OCI-LY7 (cell line): ENCODE data around the gene LEUTX.

Experiments used
- CTCF ChIP-seq: fragments of 200-600 bp; sonication (generic); conservative IDR thresholded peaks from 2 replicates; pipeline ENCODE4 v1.5.1; 2014; ENCODE audit warnings: mild to moderate bottlenecking, antibody characterized with exemption, low read length, moderate library complexity, mixed read lengths
- EZH2phosphoT487 ChIP-seq: fragments of 200-600 bp; sonication (generic); IDR thresholded peaks from 2 replicates; pipeline ENCODE4 v1.6.1; 2018; ENCODE audit warnings: low read depth, borderline replicate concordance, mild to moderate bottlenecking, mixed run types, antibody characterized with exemption, low read length, moderate library complexity, mixed read lengths

DNA sequence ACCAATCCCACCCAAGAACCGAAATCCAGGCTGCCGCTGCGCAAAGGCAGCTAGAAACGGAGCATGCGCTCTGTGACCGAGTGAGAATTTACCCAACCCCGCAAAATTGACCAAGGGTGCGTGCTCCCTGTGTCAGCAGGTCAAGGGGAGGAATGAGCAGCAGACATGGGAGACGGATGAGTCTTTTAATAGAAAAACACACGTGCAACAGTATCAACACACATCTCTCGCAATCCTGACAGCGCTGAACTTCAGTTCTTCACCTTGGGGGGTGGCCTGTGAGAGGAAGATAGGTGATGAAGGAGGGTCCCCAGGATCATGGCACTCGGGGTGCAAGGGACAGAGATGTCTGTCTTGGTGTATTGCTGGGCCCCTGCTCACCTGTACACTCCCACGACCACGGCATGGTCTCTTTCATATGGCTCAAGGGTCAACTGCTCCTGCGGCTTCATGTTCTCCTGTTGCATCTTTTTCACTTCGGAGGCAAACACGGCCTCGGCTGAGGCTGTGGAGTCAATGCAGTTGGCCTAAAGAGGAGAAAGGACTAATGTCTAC, 55.7 kb downstream of the LEUTX start:
- TF ChIP-seq CTCF (no peak), EZH2phosphoT487 (no peak)
